Loucy (cell line): ENCODE results near the gene KIF11.

ENCODE experiments used
- H2AFZ ChIP-seq: fragments of 200-600 bp; sonication (generic); 2 replicates; pipeline ENCODE4 v1.6.0; 2016; ENCODE audit warnings: antibody characterized with exemption, mild to moderate bottlenecking, low read length, moderate library complexity
- H3F3A ChIP-seq: fragments of 200-600 bp; 2 replicates; pipeline ENCODE4 v1.6.0; 2016; ENCODE audit warnings: antibody characterized with exemption, low read depth, mild to moderate bottlenecking
- H3K27me3 ChIP-seq: fragments of 200-600 bp; sonication (generic); 2 replicates; pipeline ENCODE4 v1.6.1; 2014; ENCODE audit warnings: low read length, mild to moderate bottlenecking; ENCODE audit not compliant: insufficient read depth, poor library complexity, severe bottlenecking
- H3K36me3 ChIP-seq: fragments of 200-600 bp; sonication (generic); 2 replicates; pipeline ENCODE4 v1.6.1; 2016; ENCODE audit warnings: low read length; ENCODE audit not compliant: insufficient read depth
- H3K4me1 ChIP-seq: fragments of 200-600 bp; sonication (generic); 2 replicates; pipeline ENCODE4 v1.5.1; 2014; ENCODE audit warnings: low read length, mild to moderate bottlenecking; ENCODE audit not compliant: insufficient read depth, poor library complexity, severe bottlenecking
- H3K4me2 ChIP-seq: fragments of 200-600 bp; sonication (generic); 2 replicates; pipeline ENCODE4 v1.6.0; 2014; ENCODE audit warnings: antibody characterized with exemption, low read length, low read depth, mild to moderate bottlenecking; ENCODE audit not compliant: poor library complexity, severe bottlenecking
- H3K4me3 ChIP-seq: fragments of 200-600 bp; sonication (generic); 2 replicates; pipeline ENCODE4 v1.5.1; 2014; ENCODE audit warnings: low read length, mild to moderate bottlenecking, mixed read lengths; ENCODE audit not compliant: poor library complexity, severe bottlenecking
- H3K79me2 ChIP-seq: fragments of 200-600 bp; sonication (generic); 2 replicates; pipeline ENCODE4 v1.6.1; 2014; ENCODE audit warnings: low read length; ENCODE audit not compliant: insufficient read depth
- H3K9ac ChIP-seq: fragments of 200-600 bp; sonication (generic); 2 replicates; pipeline ENCODE4 v1.6.0; 2014; ENCODE audit warnings: mild to moderate bottlenecking, low read depth, low read length, moderate library complexity; ENCODE audit not compliant: poor library complexity, severe bottlenecking
- H3K9me2 ChIP-seq: fragments of 200-600 bp; sonication (generic); replicated peaks from 2 replicates; pipeline ENCODE4 v1.6.1; 2016; ENCODE audit warnings: low read depth, low read length, mixed read lengths
- H3K9me3 ChIP-seq: fragments of 200-600 bp; sonication (generic); 2 replicates; pipeline ENCODE4 v1.6.1; 2014; ENCODE audit warnings: mild to moderate bottlenecking, antibody characterized with exemption, low read length, low read depth; ENCODE audit not compliant: insufficient read depth
- H4K20me1 ChIP-seq: fragments of 200-600 bp; sonication (generic); 2 replicates; pipeline ENCODE4 v1.6.0; 2014; ENCODE audit warnings: antibody characterized with exemption, low read length, mild to moderate bottlenecking; ENCODE audit not compliant: insufficient read depth, poor library complexity, severe bottlenecking
- CTCF ChIP-seq: fragments of 200-600 bp; sonication (generic); conservative IDR thresholded peaks from 2 replicates; pipeline ENCODE4 v1.5.1; 2014; ENCODE audit warnings: mild to moderate bottlenecking, antibody characterized with exemption, low read length
- EZH2phosphoT487 ChIP-seq: fragments of 200-600 bp; IDR thresholded peaks from 2 replicates; pipeline ENCODE4 v1.6.1; 2018; ENCODE audit warnings: antibody characterized with exemption, mild to moderate bottlenecking, moderate library complexity, borderline replicate concordance

KIF11 gene

GRCh38 chr10:92699518-92700381 is 106.8 kb downstream of the KIF11 start:
- no peaks in the 10 kb centered on the region for H3K9me2 ChIP-seq
- peaks cover 22% of the 10 kb centered on the region for H3K79me2 ChIP-seq
- TF ChIP-seq CTCF: no peak
- no peak for TF ChIP-seq EZH2phosphoT487
- peak overlapping the region; percentile 72 for H3K9ac ChIP-seq
- H3K27me3 ChIP-seq: no peaks in the 10 kb centered on the region
- H3K9me3 ChIP-seq: no peaks in the 10 kb centered on the region
- peak overlapping the region; percentile 76 for H3K4me3 ChIP-seq
- H3K36me3 ChIP-seq: peaks cover 9% of the 10 kb centered on the region
- peaks cover 51% of the 10 kb centered on the region for H3K4me1 ChIP-seq
- H3K4me2 ChIP-seq: peak overlapping the region; percentile 81
- peaks cover 16% of the 10 kb centered on the region for H4K20me1 ChIP-seq
- peak overlapping the region; percentile 85 for H2AFZ ChIP-seq
- peaks cover 14% of the 10 kb centered on the region for H3F3A ChIP-seq

- peak overlapping the region; percentile 87 for H2AFZ ChIP-seq
- peak overlapping the region; percentile 89 for H3K4me2 ChIP-seq
These were observed 109.5 kb downstream of the KIF11 start for GRCh38 chr10:92702301-92702916.

More at GRCh38 chr10:92702301-92702916, 109.5 kb downstream of the KIF11 start:
- H3K27me3 ChIP-seq: no peaks in the 10 kb centered on the region
- no peaks in the 10 kb centered on the region for H4K20me1 ChIP-seq
- H3K9ac ChIP-seq: peak overlapping the region; percentile 69
- H3K9me2 ChIP-seq: no peaks in the 10 kb centered on the region
- peaks cover 9% of the 10 kb centered on the region for H3F3A ChIP-seq
- no peaks in the 10 kb centered on the region for H3K9me3 ChIP-seq
- H3K36me3 ChIP-seq: no peaks in the 10 kb centered on the region
- peaks cover 44% of the 10 kb centered on the region for H3K4me1 ChIP-seq
- TF ChIP-seq CTCF: no peak
- H3K4me3 ChIP-seq: peak overlapping the region; percentile 69
- H3K79me2 ChIP-seq: no peaks in the 10 kb centered on the region
